Activated T-helper 1 cell treated with anti-CD3 and anti-CD28 coated beads, Interleukin-12 subunit alpha, Interleukin-12 subunit beta, Interleukin-2, Interleukin-4 antibody, amounts not matched to agents 30 ng/mL and 10 ng/mL and 1 ng/mL, durations not matched to agents 14 hours and 24 hours and 36 hours (primary cell): ENCODE measurements around the gene BRAT1. TPM values are rescaled to one million over a fixed set of nuclear protein-coding genes. Genes with fewer than 3 reads are reported as not detected.

ENCODE experiments used
- DNase-seq: peaks from one replicate; pipeline ENCODE4 v3.0.0; 2021; ENCODE audit warnings: low spot score
- H3K27ac Mint-ChIP-seq: one replicate; pipeline ENCODE4 v1.8.0; 2021; ENCODE audit warnings: mild to moderate bottlenecking, mixed read lengths
- H3K27me3 Mint-ChIP-seq: one replicate; pipeline ENCODE4 v1.8.0; 2022; ENCODE audit warnings: mild to moderate bottlenecking, moderate library complexity, mixed read lengths; ENCODE audit not compliant: insufficient read depth
- H3K36me3 Mint-ChIP-seq: one replicate; pipeline ENCODE4 v1.8.0; 2021; ENCODE audit warnings: low read depth, mixed read lengths
- H3K4me1 Mint-ChIP-seq: one replicate; pipeline ENCODE4 v1.8.0; 2021; ENCODE audit warnings: low read depth, mixed read lengths
- H3K4me3 Mint-ChIP-seq: one replicate; pipeline ENCODE4 v1.8.0; 2021; ENCODE audit warnings: mild to moderate bottlenecking, moderate library complexity, mixed read lengths
- H3K9me3 Mint-ChIP-seq: one replicate; pipeline ENCODE4 v1.8.0; 2021; ENCODE audit warnings: mixed read lengths
- intact Hi-C: fragments of 100-400 bp; cut with micrococcal nuclease; formaldehyde crosslinking; loops from one replicate; pipeline ENCODE4 v1.15.1; 2024
- total RNA-seq: library from RNA; stranded (reverse); gene quantifications from 2 replicates; pipeline ENCODE4 v1.2.3, GENCODE V29; 2022

Gene BRAT1
- total RNA-seq, 1 donor from 2014 or later, result 42.9 TPM

DNA sequence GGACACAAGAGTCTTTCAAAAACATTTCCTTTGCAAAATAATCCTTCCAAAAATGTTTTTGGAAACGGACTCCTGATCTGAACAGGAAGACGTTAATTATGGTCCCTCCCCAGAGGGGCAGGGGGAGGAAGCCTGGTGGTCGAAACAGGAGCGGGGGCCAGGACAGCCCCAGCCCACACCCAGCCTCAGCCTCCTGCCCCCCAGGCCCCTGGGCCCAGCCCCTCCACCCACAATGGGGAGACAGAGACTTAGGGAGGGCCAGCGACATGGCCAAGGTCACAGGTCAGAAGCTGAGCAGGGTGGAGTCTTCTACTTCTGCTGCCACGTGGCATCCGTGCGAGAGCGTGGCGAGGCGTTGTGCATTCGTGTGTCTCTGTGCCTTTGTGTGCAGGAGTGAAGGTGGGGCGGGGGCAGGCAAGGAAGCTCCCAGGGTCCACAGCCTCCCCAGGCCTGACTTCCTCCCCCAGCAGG, 65.1 kb downstream of the BRAT1 start:
- H3K4me1 Mint-ChIP-seq, result no peaks in the 10 kb centered on the region
- intact Hi-C loops, result no loop called here
- no peak for DNase-seq
- peaks cover 9% of the 10 kb centered on the region for H3K27me3 Mint-ChIP-seq
- no peak overlapping the region for H3K27ac Mint-ChIP-seq
- no peaks in the 10 kb centered on the region for H3K9me3 Mint-ChIP-seq
- no peaks in the 10 kb centered on the region for H3K36me3 Mint-ChIP-seq
- no peak overlapping the region for H3K4me3 Mint-ChIP-seq

DNA sequence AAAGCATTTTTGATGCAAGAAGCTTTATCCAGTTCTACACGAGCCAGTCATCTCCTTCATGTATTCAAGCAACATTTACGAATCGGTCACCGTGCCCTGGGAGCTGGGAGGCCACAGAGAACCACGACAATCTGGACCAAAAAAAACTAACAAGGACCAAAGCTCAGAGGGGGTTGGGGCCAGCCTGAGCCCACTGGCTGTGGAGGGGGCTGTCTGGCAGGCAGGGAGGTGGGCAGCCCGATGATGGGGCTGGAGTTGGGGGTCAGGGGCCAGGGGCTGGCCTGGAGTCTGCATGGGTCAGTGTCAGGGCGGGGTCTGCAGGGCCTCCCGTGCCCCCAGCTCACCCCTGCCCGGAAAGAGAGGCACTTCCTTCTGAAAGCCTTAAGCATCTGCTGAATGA, 66.6 kb downstream of the BRAT1 start:
- no peak for DNase-seq
- intact Hi-C loops, result no loop called here
- Mint-ChIP-seq H3K4me1 (no peaks in the 10 kb centered on the region), H3K9me3 (no peaks in the 10 kb centered on the region), H3K36me3 (no peaks in the 10 kb centered on the region), H3K4me3 (no peak overlapping the region), H3K27me3 (peaks cover 14% of the 10 kb centered on the region), H3K27ac (no peak overlapping the region)

DNA sequence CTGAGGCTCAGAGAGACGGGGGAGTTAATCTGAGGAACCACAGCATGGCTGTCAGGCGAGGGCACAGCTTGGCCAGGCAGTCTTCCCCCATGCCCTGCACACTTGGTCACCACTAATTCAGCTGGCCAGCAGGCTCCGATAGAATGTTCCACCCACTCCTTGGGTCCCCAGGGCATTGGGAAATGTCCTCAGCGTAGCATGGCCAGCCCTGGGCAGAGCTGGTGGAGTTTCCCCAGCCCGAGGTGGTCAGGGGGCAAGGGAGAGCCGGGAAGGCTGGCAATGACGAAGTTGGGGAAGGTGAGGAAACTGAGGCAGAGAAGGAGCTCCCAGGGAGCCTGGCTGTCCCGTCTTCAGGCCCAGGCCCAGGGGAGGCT, 67.1 kb downstream of the BRAT1 start:
- Mint-ChIP-seq H3K9me3 (no peaks in the 10 kb centered on the region), H3K4me1 (no peaks in the 10 kb centered on the region), H3K27ac (no peak overlapping the region), H3K36me3 (no peaks in the 10 kb centered on the region), H3K27me3 (peaks cover 14% of the 10 kb centered on the region), H3K4me3 (no peak overlapping the region)
- DNase-seq, result no peak
- intact Hi-C loops, result no loop called here

Other genes with a start within 250 kb of the BRAT1 start
- 40.8 and 41.8 TPM in 2 replicates for gene SNX8, start 241.1 kb downstream of the BRAT1 start, total RNA-seq
- gene EIF3B, start 200.7 kb downstream of the BRAT1 start, total RNA-seq, result 269 and 270 TPM in 2 replicates
- 9.9 and 10.6 TPM in 2 replicates for gene CHST12, start 151.9 kb downstream of the BRAT1 start, total RNA-seq
- gene GRIFIN, start 79.1 kb downstream of the BRAT1 start, total RNA-seq, result not detected in 2 replicates
- gene LFNG, start 35.8 kb downstream of the BRAT1 start, total RNA-seq, result 34.8 and 34.9 TPM in 2 replicates
- 10.5 and 11.1 TPM in 2 replicates for gene IQCE, start 3.5 kb upstream of the BRAT1 start, total RNA-seq
- 30.6 and 32.0 TPM in 2 replicates for gene TTYH3, start 76.5 kb upstream of the BRAT1 start, total RNA-seq
- 0.05 TPM in 1 of 2 replicates, not detected in the other for gene AMZ1, start 132.7 kb upstream of the BRAT1 start, total RNA-seq